ENCODE results near the gene KAT6B. TPM values are rescaled to one million over a fixed set of nuclear protein-coding genes. Genes with fewer than 3 reads are reported as not detected.
A peak's percentile ranks its signal among the peaks of the same experiment; 100 is the strongest.

The KAT6B gene
- total and polyA plus RNA-seq, 2 donors (not counting 1 experiment from before 2014, with no cell fraction given), result 8.6 to 111 TPM

- CTCF ChIA-PET, result no interaction called here
- Histone ChIP-seq H3K27me3 (replicated peaks in 1 of 4; ENCODE audit: control extremely low read depth in 1 of 4, control insufficient read depth in 3 of 4, insufficient read depth in 4 of 4, low read length in 3 of 4) (peaks cover 0 to 7% (median 4%) of the 10 kb centered on the region in 4 experiments), H2AFZ (ENCODE audit: insufficient read depth, low read depth, low read length, poor library complexity, severe bottlenecking) (no peak overlapping the region), H3K4me1 (ENCODE audit: control insufficient read depth in 2 of 2, insufficient read depth in 2 of 2, low read length in 2 of 2) (peaks cover 22 to 26% of the 10 kb centered on the region in 2 donors), H3K36me3 (replicated peaks in 1 of 2; ENCODE audit: control extremely low read depth in 1 of 2, control insufficient read depth in 1 of 2, extremely low read depth in 1 of 2, insufficient read depth in 2 of 2, low read length in 1 of 2) (no peaks in the 10 kb centered on the region), H3K4me2 (replicated peaks; ENCODE audit: low read depth, low read length, poor library complexity, severe bottlenecking) (no peak overlapping the region), H3K27ac (ENCODE audit: low read length in 2 of 2) (no peak overlapping the region), H3K9me3 (ENCODE audit: control extremely low read depth in 1 of 3, control insufficient read depth in 2 of 3, insufficient read depth in 1 of 3, low read length in 2 of 3) (no peaks in the 10 kb centered on the region), H4K20me1 (ENCODE audit: control insufficient read depth, insufficient read depth, low read length, poor library complexity, severe bottlenecking) (no peaks in the 10 kb centered on the region), H3K9ac (ENCODE audit: low read length) (no peak overlapping the region), H3K79me2 (ENCODE audit: control insufficient read depth, insufficient read depth, low read length) (no peaks in the 10 kb centered on the region), H3K4me3 (ENCODE audit: control extremely low read depth in 1 of 5, extremely low read depth in 1 of 5, insufficient read depth in 1 of 5, low read depth in 2 of 5, low read length in 4 of 5) (no peak overlapping the region)
- ATAC-seq (ENCODE audit: low read depth) (no peak), DNase-seq (no peak)
- Mint-ChIP-seq H3K4me3 (peak overlapping the region; percentile 3), H3K27me3 (peaks cover 10% of the 10 kb centered on the region), H3K4me1 (peaks cover 25% of the 10 kb centered on the region), H3K27ac (no peak overlapping the region), H3K9me3 (ENCODE audit: insufficient read depth) (no peaks in the 10 kb centered on the region)
- WGBS (ENCODE audit: insufficient coverage), result 100% methylated on average over 1 of the region's 1 CpG
- intact Hi-C loops (cut with micrococcal nuclease), result loop anchor here (10.0 kb wide), 1 partner anchor 110 kb away; no protein-coding TSS in a partner anchor
- POLR2A ChIA-PET, result no interaction called here
- TF ChIP-seq CTCF (IDR thresholded peaks at IDR 0.05) (no peak), EZH2 (IDR thresholded peaks at IDR 0.05; ENCODE audit: borderline replicate concordance, insufficient read depth, low read depth, low read length, poor library complexity, severe bottlenecking) (no peak)
Measured at GRCh38 chr10:74794531-74794930, 31.9 kb upstream of the KAT6B start.

- H3K27me3 ChIP-seq (replicated peaks in 1 of 4; ENCODE audit: control extremely low read depth in 1 of 4, control insufficient read depth in 3 of 4, insufficient read depth in 4 of 4, low read length in 3 of 4), result peaks cover 0 to 7% (median 4%) of the 10 kb centered on the region in 4 experiments
- Mint-ChIP-seq H3K27ac (no peak overlapping the region), H3K4me1 (peaks cover 25% of the 10 kb centered on the region), H3K27me3 (peaks cover 10% of the 10 kb centered on the region), H3K4me3 (peak overlapping the region; percentile 47), H3K9me3 (ENCODE audit: insufficient read depth) (no peaks in the 10 kb centered on the region)
- no peaks in the 10 kb centered on the region for H3K79me2 ChIP-seq (ENCODE audit: control insufficient read depth, insufficient read depth, low read length)
- ChIA-PET CTCF (no interaction called here), POLR2A (interaction anchor here (1.2 kb wide), 1 partner anchor 52 kb away, joined by 4 read pairs; no protein-coding TSS in a partner anchor)
- H3K4me3 ChIP-seq (ENCODE audit: control extremely low read depth in 1 of 5, extremely low read depth in 1 of 5, insufficient read depth in 1 of 5, low read depth in 2 of 5, low read length in 4 of 5), result no peak overlapping the region
- no peaks in the 10 kb centered on the region for H3K36me3 ChIP-seq (replicated peaks in 1 of 2; ENCODE audit: control extremely low read depth in 1 of 2, control insufficient read depth in 1 of 2, extremely low read depth in 1 of 2, insufficient read depth in 2 of 2, low read length in 1 of 2)
- DNase-seq, result no peak
- peaks cover 22 to 26% of the 10 kb centered on the region in 2 donors for H3K4me1 ChIP-seq (ENCODE audit: control insufficient read depth in 2 of 2, insufficient read depth in 2 of 2, low read length in 2 of 2)
- H3K27ac ChIP-seq (ENCODE audit: low read length in 2 of 2), result no peak overlapping the region
- no peak for ATAC-seq (ENCODE audit: low read depth)
- H2AFZ ChIP-seq (ENCODE audit: insufficient read depth, low read depth, low read length, poor library complexity, severe bottlenecking), result no peak overlapping the region
- no peaks in the 10 kb centered on the region for H4K20me1 ChIP-seq (ENCODE audit: control insufficient read depth, insufficient read depth, low read length, poor library complexity, severe bottlenecking)
- WGBS (ENCODE audit: insufficient coverage), result 67% methylated on average over 1 of the region's 1 CpG
- intact Hi-C loops (cut with micrococcal nuclease), result loop anchor here (10.0 kb wide), 1 partner anchor 113 kb away; no protein-coding TSS in a partner anchor
- TF ChIP-seq CTCF (IDR thresholded peaks at IDR 0.05) (no peak), EZH2 (IDR thresholded peaks at IDR 0.05; ENCODE audit: borderline replicate concordance, insufficient read depth, low read depth, low read length, poor library complexity, severe bottlenecking) (no peak)
- H3K9ac ChIP-seq (ENCODE audit: low read length), result no peak overlapping the region
- no peaks in the 10 kb centered on the region for H3K9me3 ChIP-seq (ENCODE audit: control extremely low read depth in 1 of 3, control insufficient read depth in 2 of 3, insufficient read depth in 1 of 3, low read length in 2 of 3)
- no peak overlapping the region for H3K4me2 ChIP-seq (replicated peaks; ENCODE audit: low read depth, low read length, poor library complexity, severe bottlenecking)
Measured at GRCh38 chr10:74797550-74797949, 28.9 kb upstream of the KAT6B start.
